Transverse colon (tissue), 4 donors: Measurements from ENCODE around the gene RRBP1. TPM values are rescaled to one million over a fixed set of nuclear protein-coding genes. Genes with fewer than 3 reads are reported as not detected.

Source experiments
- DNase-seq: peaks from one replicate; pipeline ENCODE4 v3.0.0-alpha.2; 2019
- H3K27ac ChIP-seq, 4 donors: fragments of 200-600 bp; sonication (generic); 2 replicates each; pipeline ENCODE4 v1.5.1; 2016 to 2018; ENCODE audit warnings: inconsistent platforms in 4 of 4
- H3K27me3 ChIP-seq: fragments of 200-600 bp; sonication (generic); 2 replicates; pipeline ENCODE4 v1.5.1; 2017; ENCODE audit warnings: inconsistent platforms
- H3K36me3 ChIP-seq, 4 donors: fragments of 200-600 bp; sonication (generic); 2 replicates each; pipeline ENCODE4 v1.5.1; 2017 to 2019; ENCODE audit warnings: inconsistent platforms in 4 of 4
- H3K4me1 ChIP-seq, 4 donors: fragments of 200-600 bp; sonication (generic); 2 replicates each; pipeline ENCODE4 v1.5.1; 2017 to 2020; ENCODE audit warnings: inconsistent platforms in 4 of 4
- H3K4me3 ChIP-seq, 4 donors: fragments of 200-600 bp; sonication (generic); 1 replicate in 1 of 4; 2 replicates in 3 of 4; pipeline versions ENCODE4 v1.5.1 to v1.6.1; 2017 to 2019; ENCODE audit warnings: inconsistent platforms in 4 of 4
- H3K9me3 ChIP-seq, 2 donors: fragments of 200-600 bp; sonication (generic); 2 replicates each; pipeline ENCODE4 v1.5.1; 2017 to 2019; ENCODE audit warnings: inconsistent platforms in 2 of 2
- EP300 ChIP-seq: sonication (generic); formaldehyde crosslinking; IDR thresholded peaks from one replicate; pipeline ENCODE4 v1.6.1; 2017; ENCODE audit warnings: antibody characterized with exemption, low read depth
- POLR2A ChIP-seq: fragments of 450-650 bp; IDR thresholded peaks from one replicate; pipeline ENCODE4 v1.6.1; 2016; ENCODE audit warnings: antibody characterized with exemption, mild to moderate bottlenecking, moderate library complexity
- POLR2AphosphoS5 ChIP-seq, 3 donors: sonication (generic); formaldehyde crosslinking; IDR thresholded peaks; one replicate each; pipeline ENCODE4 v1.6.1; 2016; ENCODE audit warnings: antibody characterized with exemption in 3 of 3
- WGBS, 2 donors: methylation state at CpG; one replicate each; pipeline ENCODE4 v1.1.5; 2018; ENCODE audit warnings: low coverage in 1 of 2; 5-methylcytosine and 5-hydroxymethylcytosine counted together
- in situ Hi-C, 4 donors: fragments of 200-750 bp; cut with MboI; loops; one replicate each; pipeline versions ENCODE4 v1.15.0 to v1.15.1; 2017; ENCODE audit warnings: low sequenced_read_pairs in 3 of 4, low pct_ligation_motif_present in 1 of 4, low pct_unique_long_range_greater_than_20kb in 1 of 4
- intact Hi-C: fragments of 100-400 bp; cut with DNase I; formaldehyde crosslinking; loops from one replicate; pipeline ENCODE4 v1.15.1; 2023; ENCODE audit warnings: low total_unique reads
- total RNA-seq, 4 donors: library from RNA; depleted of rRNA; stranded (reverse); fragments of >200 nt; gene quantifications; one replicate each; pipeline ENCODE4 v1.1.0, GENCODE V29; 2016
- TF ChIP-seq, protein P1 (sequence below), 5 experiments: fragments of 200-600 bp in 3 of 5; fragments of 450-650 bp in 2 of 5; sonication (generic) in 3 of 5; IDR thresholded peaks; 1 replicate in 2 of 5; 2 replicates in 3 of 5; pipeline ENCODE4 v1.5.1; 2016 to 2017; ENCODE audit warnings: antibody characterized with exemption in 5 of 5, inconsistent platforms in 3 of 5, mild to moderate bottlenecking in 2 of 5, moderate library complexity in 1 of 5

The RRBP1 gene
- total RNA-seq, 4 donors from 2014 or later = 219 to 403 (median 288) TPM

DNA sequence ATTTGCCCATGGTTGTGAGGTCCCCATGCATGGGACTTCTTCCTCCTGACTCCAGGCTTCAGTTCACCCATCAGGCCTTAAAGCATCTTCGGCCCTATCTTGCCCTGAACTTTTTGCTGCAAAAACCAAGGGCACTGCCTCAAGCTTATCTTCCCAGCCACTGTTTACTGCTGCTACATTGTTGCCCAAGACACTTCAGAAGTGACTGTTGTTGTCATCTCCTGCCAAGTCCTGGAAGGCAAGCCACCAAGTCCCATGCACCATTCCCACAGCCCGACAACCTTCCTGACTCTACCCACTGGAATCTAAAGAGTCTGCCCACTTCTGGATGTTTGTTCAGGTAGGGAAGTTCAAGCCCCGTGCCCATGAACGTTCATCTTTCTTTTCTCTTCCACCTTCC, 30.2 kb upstream of the RRBP1 start:
- Histone ChIP-seq H3K27ac (no peak overlapping the region), H3K4me1 (peaks cover 12 to 18% (median 14%) of the 10 kb centered on the region in 4 donors), H3K9me3 (no peaks in the 10 kb centered on the region), H3K4me3 (no peak overlapping the region), H3K27me3 (no peaks in the 10 kb centered on the region), H3K36me3 (no peaks in the 10 kb centered on the region)
- intact Hi-C loops (no loop called here), in situ Hi-C loops (no loop called here)
- DNase-seq = no peak
- TF ChIP-seq POLR2AphosphoS5 (IDR thresholded peaks at IDR 0.05) (no peak), EP300 (no peak), POLR2A (no peak)
- TF ChIP-seq, protein P1, sequence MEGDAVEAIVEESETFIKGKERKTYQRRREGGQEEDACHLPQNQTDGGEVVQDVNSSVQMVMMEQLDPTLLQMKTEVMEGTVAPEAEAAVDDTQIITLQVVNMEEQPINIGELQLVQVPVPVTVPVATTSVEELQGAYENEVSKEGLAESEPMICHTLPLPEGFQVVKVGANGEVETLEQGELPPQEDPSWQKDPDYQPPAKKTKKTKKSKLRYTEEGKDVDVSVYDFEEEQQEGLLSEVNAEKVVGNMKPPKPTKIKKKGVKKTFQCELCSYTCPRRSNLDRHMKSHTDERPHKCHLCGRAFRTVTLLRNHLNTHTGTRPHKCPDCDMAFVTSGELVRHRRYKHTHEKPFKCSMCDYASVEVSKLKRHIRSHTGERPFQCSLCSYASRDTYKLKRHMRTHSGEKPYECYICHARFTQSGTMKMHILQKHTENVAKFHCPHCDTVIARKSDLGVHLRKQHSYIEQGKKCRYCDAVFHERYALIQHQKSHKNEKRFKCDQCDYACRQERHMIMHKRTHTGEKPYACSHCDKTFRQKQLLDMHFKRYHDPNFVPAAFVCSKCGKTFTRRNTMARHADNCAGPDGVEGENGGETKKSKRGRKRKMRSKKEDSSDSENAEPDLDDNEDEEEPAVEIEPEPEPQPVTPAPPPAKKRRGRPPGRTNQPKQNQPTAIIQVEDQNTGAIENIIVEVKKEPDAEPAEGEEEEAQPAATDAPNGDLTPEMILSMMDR (IDR thresholded peaks at IDR 0.05) = no peak
- 91% methylated on average over 4 of the region's 4 CpGs; no CpG with 5 or more reads in 1 of the 2 donors for WGBS, 2 donors

DNA sequence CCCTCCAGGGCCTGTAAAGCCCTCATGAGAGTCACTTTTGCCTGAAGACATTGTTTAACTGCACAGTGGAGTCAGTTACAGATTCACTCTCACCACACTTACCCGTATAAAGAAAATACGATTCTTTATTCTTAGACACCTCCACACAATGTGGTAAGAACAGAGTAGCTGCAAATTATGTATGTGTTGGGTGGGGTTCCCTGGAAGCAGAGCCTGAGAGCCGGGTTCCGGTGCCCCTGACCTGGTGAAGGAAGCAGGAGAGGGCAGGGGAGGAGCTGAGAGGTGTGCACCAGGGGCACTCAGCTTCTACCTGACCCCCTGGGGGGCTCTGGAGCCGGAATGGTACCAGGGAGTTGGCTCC, 29.2 kb upstream of the RRBP1 start:
- H3K4me1 ChIP-seq = peaks cover 12 to 18% (median 14%) of the 10 kb centered on the region in 4 donors
- in situ Hi-C loops (no loop called here), intact Hi-C loops (no loop called here)
- no peaks in the 10 kb centered on the region for H3K9me3 ChIP-seq
- H3K27me3 ChIP-seq = no peaks in the 10 kb centered on the region
- H3K36me3 ChIP-seq = no peaks in the 10 kb centered on the region
- H3K4me3 ChIP-seq = no peak overlapping the region
- TF ChIP-seq, protein P1 (IDR thresholded peaks at IDR 0.05) = no peak
- TF ChIP-seq EP300 = no peak
- TF ChIP-seq POLR2A = no peak
- TF ChIP-seq POLR2AphosphoS5 (IDR thresholded peaks at IDR 0.05) = no peak
- H3K27ac ChIP-seq = peak overlapping the region in 2 of 4 donors; percentile 9 to 42
- no peak for DNase-seq
- WGBS, 2 donors = 64 to 75% methylated on average over 5 of the region's 5 CpGs

DNA sequence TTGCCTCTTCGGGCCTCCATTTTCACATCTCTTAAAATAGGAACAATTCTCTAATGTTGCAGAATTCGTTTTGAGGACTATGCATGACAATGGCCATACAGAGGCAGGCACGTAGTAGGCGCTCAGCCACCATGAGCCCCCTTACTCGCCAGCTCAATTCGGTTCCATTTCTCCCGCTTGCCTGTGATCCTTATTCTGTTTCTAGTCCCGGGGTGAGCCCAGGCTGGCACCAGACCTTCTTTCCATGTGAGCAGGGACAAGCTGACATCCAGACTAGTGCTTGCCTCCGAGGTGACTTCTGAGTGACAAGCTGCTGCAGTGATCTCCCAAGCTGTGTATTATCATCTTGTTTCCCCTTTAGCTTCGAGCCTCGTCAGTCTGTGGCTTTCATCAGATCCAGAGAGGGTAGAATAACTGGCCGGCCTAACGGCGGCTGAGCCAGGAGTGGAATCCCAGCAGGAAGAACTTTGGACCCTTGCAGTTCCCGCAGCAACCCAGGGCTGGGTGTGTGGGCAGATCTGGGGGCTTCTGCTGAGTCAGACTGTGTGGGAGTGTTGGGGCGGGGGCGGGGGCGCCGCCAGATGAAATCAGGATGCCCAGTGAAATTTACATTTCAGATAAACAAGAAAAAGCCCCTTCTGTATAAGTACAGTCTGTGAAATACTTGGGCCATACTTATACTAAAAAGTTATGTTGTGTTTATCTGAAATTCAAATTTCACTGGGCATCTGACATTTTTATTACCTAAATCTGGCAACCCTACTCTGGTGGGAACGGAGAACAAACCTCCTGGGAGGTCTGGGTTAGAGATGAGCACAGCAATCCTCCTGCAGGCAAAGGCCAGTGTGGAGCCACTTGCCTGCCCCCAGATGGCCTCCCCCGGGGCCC, 28.6 kb upstream of the RRBP1 start:
- TF ChIP-seq, protein P1 (IDR thresholded peaks at IDR 0.05) = no peak
- TF ChIP-seq POLR2AphosphoS5 (IDR thresholded peaks at IDR 0.05) = no peak
- no peak for TF ChIP-seq POLR2A
- no peak for TF ChIP-seq EP300
- Histone ChIP-seq H3K27ac (peak overlapping the region in 2 of 4 donors; percentile 9 to 42), H3K27me3 (no peaks in the 10 kb centered on the region), H3K9me3 (no peaks in the 10 kb centered on the region), H3K4me1 (peaks cover 12 to 18% (median 14%) of the 10 kb centered on the region in 4 donors), H3K4me3 (no peak overlapping the region), H3K36me3 (no peaks in the 10 kb centered on the region)
- peak; percentile 20 for DNase-seq
- in situ Hi-C loops = no loop called here
- intact Hi-C loops = no loop called here
- WGBS, 2 donors = 50 to 51% methylated on average over 12 to 21 of the region's 21 CpGs

DNA sequence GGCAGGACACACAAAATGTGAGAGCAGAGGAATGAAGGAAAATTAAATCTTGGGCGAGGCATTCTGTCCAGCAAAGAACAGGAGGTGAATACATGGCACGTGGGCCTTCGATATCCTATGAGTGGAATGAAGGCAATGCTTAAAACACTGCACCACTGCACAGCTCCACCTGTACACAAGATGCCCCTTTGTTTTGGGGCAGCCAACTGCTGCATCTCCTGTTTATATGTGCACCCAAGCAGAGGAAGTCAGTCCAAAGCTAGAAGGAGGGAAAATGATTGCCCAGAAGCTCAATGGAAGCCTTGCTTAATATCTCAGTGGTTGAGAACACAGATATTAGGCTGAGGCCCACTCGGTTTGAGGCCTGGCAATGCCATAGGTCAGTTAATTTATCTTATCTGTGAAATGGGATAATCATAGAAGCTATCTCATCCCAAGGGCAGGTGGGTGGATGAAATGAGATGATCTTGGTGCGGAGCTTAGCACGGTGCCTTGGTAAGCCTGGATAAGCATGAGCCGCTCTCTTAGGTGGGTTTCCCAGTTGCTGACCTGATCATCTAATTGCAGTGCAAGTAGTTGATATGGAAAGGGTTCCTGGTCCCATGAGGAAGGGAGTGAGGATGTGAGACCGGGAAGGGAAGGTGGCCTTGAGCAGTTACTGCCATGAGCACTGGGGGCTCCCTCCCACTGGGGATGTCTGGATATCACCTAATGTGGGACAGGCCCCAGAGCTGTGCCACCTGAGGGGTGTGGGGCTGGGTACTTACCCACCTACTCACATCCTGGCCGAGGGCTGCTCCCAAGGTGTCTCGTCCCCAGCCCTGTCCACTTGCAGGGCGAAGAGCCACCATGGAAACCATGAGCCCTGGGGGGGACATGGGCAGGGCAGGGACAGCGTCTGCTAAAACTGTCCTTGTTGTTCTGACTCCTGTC, 27.6 kb upstream of the RRBP1 start:
- no peak for DNase-seq
- H3K4me1 ChIP-seq = peaks cover 12 to 18% (median 14%) of the 10 kb centered on the region in 4 donors
- no peaks in the 10 kb centered on the region for H3K9me3 ChIP-seq
- H3K27me3 ChIP-seq = no peaks in the 10 kb centered on the region
- H3K27ac ChIP-seq = no peak overlapping the region
- intact Hi-C loops (no loop called here), in situ Hi-C loops (no loop called here)
- TF ChIP-seq EP300 = no peak
- TF ChIP-seq, protein P1 (IDR thresholded peaks at IDR 0.05) = no peak
- no peak for TF ChIP-seq POLR2A
- no peak for TF ChIP-seq POLR2AphosphoS5 (IDR thresholded peaks at IDR 0.05)
- H3K4me3 ChIP-seq = no peak overlapping the region
- 88 to 100% methylated on average over 4 to 12 of the region's 12 CpGs for WGBS, 2 donors
- no peaks in the 10 kb centered on the region for H3K36me3 ChIP-seq
